SK-N-SH treated with all-trans-retinoic acid at 6 μM for 48 hours (cell line): Measurements from ENCODE around the gene ITPR2.

Experiments used
- ATAC-seq: fragments of 200-7000 bp; cut with Tn5 transposase; 3 replicates; pipeline ENCODE4 v1.9.1; 2020; ENCODE audit warnings: mild to moderate bottlenecking, moderate library complexity
- ARNTL ChIP-seq: fragments of 450-650 bp; formaldehyde crosslinking; IDR thresholded peaks from 2 replicates; pipeline ENCODE4 v1.5.0; 2020; ENCODE audit warnings: low read depth, mild to moderate bottlenecking, moderate library complexity, borderline replicate concordance
- BACH2 ChIP-seq: fragments of 250-450 bp; sonication (Bioruptor Pico); IDR thresholded peaks from 2 replicates; pipeline ENCODE4 v1.9.0; 2021; ENCODE audit warnings: mild to moderate bottlenecking, borderline replicate concordance
- CREB5 ChIP-seq: fragments of 250-450 bp; sonication (Bioruptor Pico); IDR thresholded peaks from 2 replicates; pipeline ENCODE4 v1.5.1; 2020; ENCODE audit warnings: low read depth, mild to moderate bottlenecking, moderate library complexity
- CSDC2 ChIP-seq: fragments of 250-450 bp; sonication (Bioruptor Pico); IDR thresholded peaks from 2 replicates; pipeline ENCODE4 v1.5.0; 2020; ENCODE audit warnings: mild to moderate bottlenecking, moderate library complexity
- CSRNP3 ChIP-seq: fragments of 250-450 bp; sonication (Bioruptor Pico); IDR thresholded peaks from 2 replicates; pipeline ENCODE4 v1.5.1; 2021; ENCODE audit warnings: mild to moderate bottlenecking, moderate library complexity
- ESRRG ChIP-seq: fragments of 250-450 bp; sonication (Bioruptor Pico); IDR thresholded peaks from 2 replicates; pipeline ENCODE4 v1.6.1; 2021; ENCODE audit warnings: mild to moderate bottlenecking
- GLIS3 ChIP-seq: fragments of 250-450 bp; sonication (Bioruptor Pico); IDR thresholded peaks from 2 replicates; pipeline ENCODE4 v1.5.0; 2020; ENCODE audit warnings: mild to moderate bottlenecking, moderate library complexity
- OSR1 ChIP-seq: fragments of 250-450 bp; sonication (Bioruptor Pico); IDR thresholded peaks from 2 replicates; pipeline ENCODE4 v1.8.0; 2022; ENCODE audit warnings: moderate library complexity, mild to moderate bottlenecking, inconsistent platforms
- PATZ1 ChIP-seq: fragments of 250-450 bp; sonication (Bioruptor Pico); IDR thresholded peaks from 2 replicates; pipeline ENCODE4 v1.8.0; 2020; ENCODE audit warnings: mild to moderate bottlenecking, moderate library complexity, borderline replicate concordance
- POU6F1 ChIP-seq: fragments of 250-450 bp; sonication (Bioruptor Pico); IDR thresholded peaks from 2 replicates; pipeline ENCODE4 v1.8.0; 2021; ENCODE audit warnings: low read depth, mild to moderate bottlenecking, moderate library complexity, borderline replicate concordance
- PPARA ChIP-seq: fragments of 250-450 bp; sonication (Bioruptor Pico); IDR thresholded peaks from 2 replicates; pipeline ENCODE4 v1.5.0; 2020; ENCODE audit warnings: mild to moderate bottlenecking, borderline replicate concordance
- RARB ChIP-seq: fragments of 250-450 bp; sonication (Bioruptor Pico); IDR thresholded peaks from 2 replicates; pipeline ENCODE4 v1.8.0; 2021; ENCODE audit warnings: mild to moderate bottlenecking, moderate library complexity
- TCF4 ChIP-seq: fragments of 250-450 bp; sonication (Bioruptor Pico); IDR thresholded peaks from 2 replicates; pipeline ENCODE4 v1.8.0; 2021; ENCODE audit warnings: mild to moderate bottlenecking, moderate library complexity, borderline replicate concordance
- TOX ChIP-seq: fragments of 250-450 bp; sonication (Bioruptor Pico); IDR thresholded peaks from 2 replicates; pipeline ENCODE4 v1.8.0; 2021; ENCODE audit warnings: mild to moderate bottlenecking, moderate library complexity, borderline replicate concordance
- TSHZ2 ChIP-seq: fragments of 250-450 bp; sonication (Bioruptor Pico); IDR thresholded peaks from 2 replicates; pipeline ENCODE4 v1.5.0; 2020; ENCODE audit warnings: mild to moderate bottlenecking, moderate library complexity
- ZC3H10 ChIP-seq: fragments of 250-450 bp; sonication (Bioruptor Pico); IDR thresholded peaks from 2 replicates; pipeline ENCODE4 v1.5.1; 2021; ENCODE audit warnings: mild to moderate bottlenecking, moderate library complexity
- ZFP3 ChIP-seq: fragments of 250-450 bp; sonication (Bioruptor Pico); IDR thresholded peaks from 2 replicates; pipeline ENCODE4 v1.5.0; 2020; ENCODE audit warnings: mild to moderate bottlenecking, moderate library complexity
- ZNF565 ChIP-seq: fragments of 450-650 bp; formaldehyde crosslinking; conservative IDR thresholded peaks from 2 replicates; pipeline ENCODE4 v1.5.0; 2020; ENCODE audit warnings: low read depth, mild to moderate bottlenecking, moderate library complexity
- ZNF8 ChIP-seq: fragments of 450-650 bp; formaldehyde crosslinking; IDR thresholded peaks from 2 replicates; pipeline ENCODE4 v1.5.0; 2020; ENCODE audit warnings: mild to moderate bottlenecking, moderate library complexity

Gene ITPR2

GRCh38 chr12:26839512-26839911, 6.5 kb upstream of the ITPR2 start:
- no peak for ATAC-seq
- no peak for TF ChIP-seq CSRNP3
- TF ChIP-seq ZNF8 (CRISPR knock-in tag): no peak
- no peak for TF ChIP-seq TSHZ2 (CRISPR knock-in tag)
- no peak for TF ChIP-seq PATZ1
- no peak for TF ChIP-seq BACH2
- no peak for TF ChIP-seq RARB (CRISPR knock-in tag)
- TF ChIP-seq GLIS3 (CRISPR knock-in tag): no peak
- TF ChIP-seq TOX (CRISPR knock-in tag): no peak
- TF ChIP-seq CREB5 (CRISPR knock-in tag): no peak
- TF ChIP-seq ESRRG (CRISPR knock-in tag): no peak

GRCh38 chr12:26838888-26839416, 6.0 kb upstream of the ITPR2 start:
- TF ChIP-seq ZNF565 (CRISPR knock-in tag) (no peak), OSR1 (no peak), ZNF8 (CRISPR knock-in tag) (no peak), PPARA (no peak), TSHZ2 (CRISPR knock-in tag) (no peak), ZC3H10 (CRISPR knock-in tag) (no peak), CSDC2 (CRISPR knock-in tag) (no peak), ZFP3 (CRISPR knock-in tag) (no peak), ARNTL (CRISPR knock-in tag) (no peak), TOX (CRISPR knock-in tag) (no peak)
- TF ChIP-seq, all 23 proteins: peak for 0
- ATAC-seq: no peak

GRCh38 chr12:26836201-26836600, 3.2 kb upstream of the ITPR2 start:
- no peak for ATAC-seq
- TF ChIP-seq CSDC2 (CRISPR knock-in tag) (no peak), ZFP3 (CRISPR knock-in tag) (no peak), ESRRG (CRISPR knock-in tag) (no peak), ZNF565 (CRISPR knock-in tag) (no peak), OSR1 (no peak), POU6F1 (CRISPR knock-in tag) (no peak), TSHZ2 (CRISPR knock-in tag) (no peak), RARB (CRISPR knock-in tag) (no peak), PPARA (no peak), TCF4 (CRISPR knock-in tag) (no peak), CREB5 (CRISPR knock-in tag) (no peak), GLIS3 (CRISPR knock-in tag) (no peak)
